Mesendoderm (in vitro differentiated cells): ENCODE data around the gene FBXL7.

ENCODE experiments used
- DNase-seq: peaks from one replicate; pipeline ENCODE4 v3.0.0; 2013
- H2AK5ac ChIP-seq: 2 replicates; pipeline ENCODE4 v1.6.1; 2013; ENCODE audit warnings: low read length, inconsistent platforms
- H2BK120ac ChIP-seq: 2 replicates; pipeline ENCODE4 v1.6.1; 2013; ENCODE audit warnings: low read depth, mild to moderate bottlenecking, low read length, moderate library complexity, mixed read lengths
- H2BK15ac ChIP-seq: replicated peaks from 2 replicates; pipeline ENCODE4 v1.6.1; 2013; ENCODE audit warnings: low read depth, mild to moderate bottlenecking, moderate library complexity
- H2BK5ac ChIP-seq: 2 replicates; pipeline ENCODE4 v1.6.1; 2013; ENCODE audit warnings: low read length, inconsistent platforms
- H3K18ac ChIP-seq: 2 replicates; pipeline ENCODE4 v1.6.1; 2013; ENCODE audit warnings: mild to moderate bottlenecking, low read length, mixed read lengths
- H3K23ac ChIP-seq: one replicate; pipeline ENCODE4 v1.6.1; 2013; ENCODE audit warnings: low read length
- H3K27ac ChIP-seq: 2 replicates; pipeline ENCODE4 v1.5.1; 2013; ENCODE audit warnings: low read depth, mild to moderate bottlenecking, inconsistent platforms, low read length, moderate library complexity
- H3K27me3 ChIP-seq: 2 replicates; pipeline ENCODE4 v1.6.1; 2013; ENCODE audit warnings: low read length, control low read depth, mild to moderate bottlenecking, inconsistent platforms; ENCODE audit not compliant: insufficient read depth, poor library complexity
- H3K36me3 ChIP-seq: 2 replicates; pipeline ENCODE4 v1.6.1; 2013; ENCODE audit warnings: low read length, inconsistent platforms; ENCODE audit not compliant: control insufficient read depth, insufficient read depth
- H3K4ac ChIP-seq: one replicate; pipeline ENCODE4 v1.6.1; 2013; ENCODE audit warnings: low read depth, mild to moderate bottlenecking, low read length, moderate library complexity
- H3K4me1 ChIP-seq: 2 replicates; pipeline ENCODE4 v1.6.1; 2013; ENCODE audit warnings: low read depth, low read length, inconsistent platforms; ENCODE audit not compliant: control insufficient read depth
- H3K4me2 ChIP-seq: 2 replicates; pipeline ENCODE4 v1.6.1; 2013; ENCODE audit warnings: low read length
- H3K4me3 ChIP-seq: 2 replicates; pipeline ENCODE4 v1.5.1; 2013; ENCODE audit warnings: mild to moderate bottlenecking, low read length
- H3K56ac ChIP-seq: one replicate; pipeline ENCODE4 v1.6.1; 2013; ENCODE audit warnings: low read length
- H3K79me1 ChIP-seq: 2 replicates; pipeline ENCODE4 v1.6.1; 2013; ENCODE audit warnings: low read length, inconsistent platforms
- H3K79me2 ChIP-seq: 2 replicates; pipeline ENCODE4 v1.6.1; 2013; ENCODE audit warnings: mild to moderate bottlenecking, low read length; ENCODE audit not compliant: control insufficient read depth, insufficient read depth
- H3K9ac ChIP-seq: 2 replicates; pipeline ENCODE4 v1.6.1; 2013; ENCODE audit warnings: low read length, inconsistent platforms
- H4K5ac ChIP-seq: one replicate; pipeline ENCODE4 v1.6.1; 2013; ENCODE audit warnings: low read length
- H4K8ac ChIP-seq: one replicate; pipeline ENCODE4 v1.6.1; 2013; ENCODE audit warnings: low read depth, mild to moderate bottlenecking, control low read depth, low read length, moderate library complexity
- WGBS: extraction: QIAGEN DNeasy Blood & Tissue Kit; methylation state at CpG from one replicate; pipeline ENCODE4 v1.1.7; 2013; ENCODE audit warnings: low lambda C conversion rate, missing lambda C conversion rate; ENCODE audit not compliant: insufficient coverage; ENCODE audit errors: extremely low coverage; 5-methylcytosine and 5-hydroxymethylcytosine counted together

FBXL7 gene

DNA sequence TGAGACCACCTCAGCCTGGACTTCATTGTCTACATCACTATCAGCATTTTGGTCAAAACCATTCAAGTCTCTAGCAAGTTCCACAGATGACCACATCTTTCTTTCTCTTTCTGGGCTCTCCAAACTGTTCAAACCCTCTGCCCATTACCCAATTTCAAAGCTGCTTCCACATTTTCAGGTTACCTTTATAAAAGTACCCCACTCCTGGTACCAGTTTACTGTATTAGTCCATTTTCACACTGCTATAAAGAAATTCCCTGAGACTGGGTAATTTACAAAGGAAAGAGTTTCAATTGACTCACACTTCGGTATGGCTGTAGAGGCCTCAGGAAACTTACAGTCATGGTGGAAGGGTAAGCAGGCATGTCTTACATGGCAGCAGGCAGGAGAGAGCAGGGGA, 84.5 kb downstream of the FBXL7 start:
- Histone ChIP-seq H3K27me3 (no peaks in the 10 kb centered on the region), H3K4ac (no peak overlapping the region), H2BK5ac (no peak overlapping the region), H3K79me2 (no peaks in the 10 kb centered on the region), H3K36me3 (no peaks in the 10 kb centered on the region), H2BK120ac (no peak overlapping the region), H2AK5ac (no peak overlapping the region), H4K5ac (no peak overlapping the region), H3K79me1 (peaks cover 5% of the 10 kb centered on the region), H3K18ac (no peak overlapping the region), H3K27ac (no peak overlapping the region), H3K4me3 (no peak overlapping the region), H3K4me2 (no peak overlapping the region), H3K9ac (no peak overlapping the region), H4K8ac (no peak overlapping the region), H3K56ac (no peak overlapping the region), H3K23ac (no peak overlapping the region), H3K4me1 (no peaks in the 10 kb centered on the region), H2BK15ac (no peak overlapping the region)
- no peak for DNase-seq
- no CpG with 5 or more reads among the region's 1 CpG for WGBS

DNA sequence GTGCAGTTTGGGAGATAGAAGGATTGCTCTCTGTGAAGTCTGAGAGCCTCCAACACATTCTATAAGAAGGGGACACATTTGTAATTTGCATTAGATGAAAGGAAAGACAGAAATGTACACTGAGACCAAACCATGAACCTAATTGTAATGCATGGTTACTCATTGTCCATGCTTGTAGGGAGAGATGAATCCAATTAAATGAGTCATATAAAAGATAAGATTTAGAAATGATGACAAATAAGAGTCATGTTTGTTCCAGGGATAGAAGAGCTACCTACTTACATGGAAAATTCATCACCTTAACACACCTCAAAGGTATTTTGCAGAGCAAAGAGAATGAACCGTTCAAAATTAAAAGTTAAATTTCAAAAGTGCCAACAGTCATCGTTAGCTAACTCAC, 85.1 kb downstream of the FBXL7 start:
- Histone ChIP-seq H3K36me3 (no peaks in the 10 kb centered on the region), H3K56ac (no peak overlapping the region), H3K4me3 (no peak overlapping the region), H3K79me1 (peaks cover 5% of the 10 kb centered on the region), H3K18ac (no peak overlapping the region), H3K9ac (no peak overlapping the region), H2BK120ac (no peak overlapping the region), H4K8ac (no peak overlapping the region), H3K79me2 (no peaks in the 10 kb centered on the region), H2AK5ac (no peak overlapping the region), H3K23ac (no peak overlapping the region), H3K4me1 (no peaks in the 10 kb centered on the region), H3K4ac (no peak overlapping the region), H2BK5ac (no peak overlapping the region), H3K27me3 (no peaks in the 10 kb centered on the region), H3K4me2 (no peak overlapping the region), H3K27ac (no peak overlapping the region), H2BK15ac (no peak overlapping the region), H4K5ac (no peak overlapping the region)
- WGBS = no CpG with 5 or more reads among the region's 2 CpGs
- DNase-seq = no peak

DNA sequence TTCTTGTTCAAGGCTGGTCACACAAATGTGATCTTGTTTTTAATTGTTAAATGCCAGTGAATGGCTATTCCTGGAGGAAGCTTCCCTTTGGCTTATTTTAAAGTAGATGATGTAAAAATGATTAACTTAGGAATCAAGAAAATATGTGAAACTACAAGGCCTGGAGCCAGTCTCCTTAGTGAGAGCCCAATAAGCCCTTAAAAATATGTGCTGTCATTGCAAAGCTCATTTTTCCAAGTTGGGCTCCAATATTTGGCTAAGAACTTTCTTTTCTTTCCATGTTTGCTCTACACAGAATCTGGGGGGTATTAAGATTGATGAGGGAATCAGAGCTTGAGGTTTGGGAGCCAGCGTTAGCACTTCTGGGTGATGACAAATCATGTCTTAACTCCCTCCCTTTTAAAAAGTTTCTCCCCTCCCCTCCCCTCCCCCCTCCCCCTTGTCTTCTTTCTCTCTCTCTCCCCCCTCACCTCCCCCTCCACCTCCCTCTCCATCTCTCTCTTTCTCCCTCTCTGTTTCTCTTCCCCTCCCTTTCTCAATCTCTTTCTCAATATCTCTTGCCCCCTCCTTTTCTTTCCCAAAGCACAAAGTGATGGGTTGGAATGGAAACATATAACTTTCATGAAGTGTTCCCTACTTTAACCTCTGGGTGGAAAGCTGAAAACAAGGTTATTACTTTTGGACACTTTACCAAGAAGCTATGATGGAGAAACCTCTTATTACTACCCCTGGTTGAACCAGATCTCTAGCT, 86.0 kb downstream of the FBXL7 start:
- H3K4me3 ChIP-seq = no peak overlapping the region
- no peak overlapping the region for H4K5ac ChIP-seq
- no peak for DNase-seq
- no CpG with 5 or more reads among the region's 1 CpG for WGBS
- H3K27ac ChIP-seq = no peak overlapping the region
- H2BK15ac ChIP-seq = no peak overlapping the region
- H3K79me2 ChIP-seq = no peaks in the 10 kb centered on the region
- no peak overlapping the region for H3K23ac ChIP-seq
- H3K4ac ChIP-seq = peak overlapping the region; percentile 36
- no peak overlapping the region for H2BK120ac ChIP-seq
- H2BK5ac ChIP-seq = no peak overlapping the region
- no peak overlapping the region for H4K8ac ChIP-seq
- no peak overlapping the region for H3K9ac ChIP-seq
- no peaks in the 10 kb centered on the region for H3K27me3 ChIP-seq
- no peak overlapping the region for H3K4me2 ChIP-seq
- no peaks in the 10 kb centered on the region for H3K36me3 ChIP-seq
- no peaks in the 10 kb centered on the region for H3K4me1 ChIP-seq
- H3K56ac ChIP-seq = no peak overlapping the region
- H2AK5ac ChIP-seq = no peak overlapping the region
- H3K79me1 ChIP-seq = peaks cover 6% of the 10 kb centered on the region
- no peak overlapping the region for H3K18ac ChIP-seq

DNA sequence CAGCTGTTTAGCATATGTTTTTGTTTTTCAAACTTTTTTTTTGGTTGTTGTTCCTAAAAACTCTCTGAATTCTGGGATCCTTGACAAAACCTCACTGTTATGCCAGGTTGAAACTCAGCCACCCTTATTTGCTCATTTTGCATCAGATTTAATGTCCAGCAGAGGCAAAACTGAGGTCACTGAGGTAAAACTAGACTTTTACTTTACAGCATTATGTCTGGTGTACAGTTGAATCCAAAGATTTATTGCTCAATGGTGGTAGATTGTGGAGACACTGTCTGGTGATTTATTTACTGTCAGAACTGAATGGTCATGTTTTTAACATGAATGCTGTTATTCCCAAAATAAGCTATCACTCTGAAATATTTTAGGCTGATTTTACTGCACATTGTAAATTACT, 87.9 kb downstream of the FBXL7 start:
- H4K8ac ChIP-seq = no peak overlapping the region
- H2AK5ac ChIP-seq = no peak overlapping the region
- no peak overlapping the region for H3K9ac ChIP-seq
- no peaks in the 10 kb centered on the region for H3K36me3 ChIP-seq
- H3K56ac ChIP-seq = no peak overlapping the region
- no peak overlapping the region for H3K4ac ChIP-seq
- H3K18ac ChIP-seq = no peak overlapping the region
- no peak for DNase-seq
- H3K4me3 ChIP-seq = no peak overlapping the region
- H3K4me2 ChIP-seq = no peak overlapping the region
- no peaks in the 10 kb centered on the region for H3K27me3 ChIP-seq
- H2BK5ac ChIP-seq = no peak overlapping the region
- no peak overlapping the region for H3K27ac ChIP-seq
- H3K23ac ChIP-seq = no peak overlapping the region
- no peak overlapping the region for H4K5ac ChIP-seq
- no peak overlapping the region for H2BK15ac ChIP-seq
- H3K4me1 ChIP-seq = no peaks in the 10 kb centered on the region
- H2BK120ac ChIP-seq = no peak overlapping the region
- H3K79me1 ChIP-seq = peaks cover 7% of the 10 kb centered on the region
- H3K79me2 ChIP-seq = no peaks in the 10 kb centered on the region

DNA sequence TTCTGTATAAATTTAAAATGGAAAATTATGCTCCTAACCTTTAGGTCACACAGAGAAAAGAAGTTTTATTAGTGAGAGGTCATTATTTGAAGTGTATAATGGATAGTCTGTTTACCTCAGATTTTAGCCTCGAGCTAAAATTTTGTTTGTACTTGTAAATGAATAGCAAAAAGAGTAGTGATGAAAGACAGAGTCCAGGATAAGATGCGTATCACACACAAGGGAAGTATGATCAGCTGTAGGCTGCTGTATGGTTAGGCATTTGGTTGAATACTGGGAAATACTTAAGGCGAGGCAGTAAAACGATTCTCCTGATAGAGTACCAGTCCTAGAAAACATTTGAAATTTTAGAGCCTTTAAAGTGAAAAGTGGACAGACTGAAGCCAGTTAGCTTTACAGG, 92.7 kb downstream of the FBXL7 start:
- Histone ChIP-seq H4K5ac (no peak overlapping the region), H3K36me3 (no peaks in the 10 kb centered on the region), H3K4me3 (no peak overlapping the region), H3K27ac (no peak overlapping the region), H2AK5ac (no peak overlapping the region), H3K79me2 (no peaks in the 10 kb centered on the region), H3K27me3 (no peaks in the 10 kb centered on the region), H3K18ac (no peak overlapping the region), H2BK15ac (no peak overlapping the region), H3K23ac (no peak overlapping the region), H3K79me1 (peaks cover 9% of the 10 kb centered on the region), H2BK5ac (no peak overlapping the region), H2BK120ac (no peak overlapping the region), H3K4me1 (peaks cover 9% of the 10 kb centered on the region), H3K4ac (no peak overlapping the region), H4K8ac (no peak overlapping the region), H3K4me2 (no peak overlapping the region), H3K9ac (no peak overlapping the region), H3K56ac (no peak overlapping the region)
- WGBS = no CpG with 5 or more reads among the region's 4 CpGs
- no peak for DNase-seq

DNA sequence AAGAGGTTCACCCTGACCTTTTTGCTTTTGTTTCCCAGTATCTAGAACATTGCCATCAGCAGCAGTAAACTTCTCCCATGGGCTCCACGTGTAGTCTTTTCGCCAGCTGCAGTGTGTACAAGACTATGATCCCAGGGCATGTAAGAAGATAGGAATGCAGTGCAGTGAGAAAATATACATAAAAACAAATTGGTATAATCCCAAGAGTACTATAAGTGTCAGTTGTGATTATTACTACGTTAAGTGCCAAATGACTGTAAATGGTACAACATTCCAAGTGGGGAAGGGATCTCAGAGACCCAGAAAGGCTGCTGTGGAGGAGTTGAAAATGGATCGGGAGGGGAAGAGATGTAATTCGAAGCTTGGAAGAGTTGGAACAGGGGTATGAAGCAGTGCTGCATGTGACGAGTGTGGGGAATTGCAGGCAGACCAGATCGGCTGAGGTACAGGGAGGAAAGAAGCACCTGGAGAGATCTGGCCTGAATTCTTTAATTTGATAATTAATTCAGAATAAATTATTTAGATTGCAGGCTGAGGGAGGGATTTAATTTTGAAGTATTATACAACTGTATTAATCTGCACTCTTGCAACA, 95.1 kb downstream of the FBXL7 start:
- peaks cover 11% of the 10 kb centered on the region for H3K79me1 ChIP-seq
- no peak overlapping the region for H2BK5ac ChIP-seq
- no peak overlapping the region for H3K4me3 ChIP-seq
- H3K9ac ChIP-seq = no peak overlapping the region
- no peak overlapping the region for H3K23ac ChIP-seq
- H2AK5ac ChIP-seq = no peak overlapping the region
- no peak overlapping the region for H3K4ac ChIP-seq
- H3K4me2 ChIP-seq = no peak overlapping the region
- H3K56ac ChIP-seq = no peak overlapping the region
- DNase-seq = peak; percentile 37
- no peaks in the 10 kb centered on the region for H3K79me2 ChIP-seq
- H3K27me3 ChIP-seq = no peaks in the 10 kb centered on the region
- no peak overlapping the region for H3K18ac ChIP-seq
- no peak overlapping the region for H3K27ac ChIP-seq
- no peak overlapping the region for H4K8ac ChIP-seq
- no peaks in the 10 kb centered on the region for H3K36me3 ChIP-seq
- no peak overlapping the region for H4K5ac ChIP-seq
- peaks cover 9% of the 10 kb centered on the region for H3K4me1 ChIP-seq
- H2BK15ac ChIP-seq = no peak overlapping the region
- no CpG with 5 or more reads among the region's 7 CpGs for WGBS
- H2BK120ac ChIP-seq = no peak overlapping the region
